GM12892 (cell line): ENCODE measurements around the gene OSBPL10.

ENCODE experiments used
- POLR2A ChIP-seq: IDR thresholded peaks from 2 replicates; pipeline ENCODE4 v1.6.1; 2011; ENCODE audit warnings: low read depth, low read length, control low read depth
- POLR2AphosphoS5 ChIP-seq: IDR thresholded peaks from 2 replicates; pipeline ENCODE4 v1.6.1; 2011; ENCODE audit warnings: low read depth, low read length, control low read depth
- TAF1 ChIP-seq: IDR thresholded peaks from 2 replicates; pipeline ENCODE4 v1.6.1; 2011; ENCODE audit warnings: low read depth, mild to moderate bottlenecking, control low read depth, low read length, borderline replicate concordance

DNA sequence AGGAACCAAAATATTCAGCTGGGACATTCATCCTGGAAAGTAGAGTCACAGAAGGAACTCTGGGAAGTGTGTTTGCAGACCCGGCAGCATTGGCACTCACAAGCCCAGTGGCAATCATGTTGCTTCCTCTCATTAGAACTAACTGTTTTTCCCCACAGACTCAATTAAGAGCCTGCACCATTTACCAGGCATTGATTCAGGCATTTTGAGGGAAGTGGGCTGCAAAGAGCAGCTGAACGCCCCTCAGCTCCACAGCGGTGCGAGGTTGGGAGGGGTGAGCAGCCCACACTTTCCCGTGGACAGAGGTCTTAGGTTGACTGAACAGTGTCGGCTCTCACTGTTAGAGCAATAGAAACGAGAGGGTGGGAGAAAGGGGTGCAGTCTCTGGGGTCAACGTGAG lies 304.5 kb downstream of the OSBPL10 start:
- no peak for TF ChIP-seq POLR2A
- no peak for TF ChIP-seq TAF1
- no peak for TF ChIP-seq POLR2AphosphoS5
